NOMO-1 treated with DMSO at 0.1 percent for 48 hours (cell line): ENCODE results near the gene RBM6.

ENCODE experiments used
- DNase-seq: peaks from one replicate; lab custom pipeline; 2025; ENCODE audit not compliant: unreplicated experiment; lab: John Stamatoyannopoulos, UW

The RBM6 gene

DNA sequence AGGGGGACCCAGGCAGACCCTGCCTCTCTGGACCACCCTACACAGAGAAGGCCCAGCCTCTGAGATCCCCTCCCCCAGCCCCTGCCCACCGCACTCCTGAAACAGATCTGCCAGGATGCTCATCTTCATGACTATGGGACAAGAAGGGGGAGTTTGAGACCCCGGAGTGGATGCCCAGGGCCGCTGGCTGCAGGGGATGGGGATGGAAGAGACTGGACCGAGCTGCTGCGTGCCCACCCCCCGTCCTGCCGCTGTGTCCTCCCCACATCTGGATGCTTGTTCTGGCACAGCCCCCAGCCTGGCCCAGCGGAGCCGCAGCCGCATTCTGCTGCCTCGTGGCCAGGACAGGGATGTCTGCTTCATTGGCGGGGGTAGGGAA, 184.8 kb downstream of the RBM6 start:
- no peak for DNase-seq

- DNase-seq, result no peak
Measured at GRCh38 chr3:50125541-50126286, 185.8 kb downstream of the RBM6 start.

DNA sequence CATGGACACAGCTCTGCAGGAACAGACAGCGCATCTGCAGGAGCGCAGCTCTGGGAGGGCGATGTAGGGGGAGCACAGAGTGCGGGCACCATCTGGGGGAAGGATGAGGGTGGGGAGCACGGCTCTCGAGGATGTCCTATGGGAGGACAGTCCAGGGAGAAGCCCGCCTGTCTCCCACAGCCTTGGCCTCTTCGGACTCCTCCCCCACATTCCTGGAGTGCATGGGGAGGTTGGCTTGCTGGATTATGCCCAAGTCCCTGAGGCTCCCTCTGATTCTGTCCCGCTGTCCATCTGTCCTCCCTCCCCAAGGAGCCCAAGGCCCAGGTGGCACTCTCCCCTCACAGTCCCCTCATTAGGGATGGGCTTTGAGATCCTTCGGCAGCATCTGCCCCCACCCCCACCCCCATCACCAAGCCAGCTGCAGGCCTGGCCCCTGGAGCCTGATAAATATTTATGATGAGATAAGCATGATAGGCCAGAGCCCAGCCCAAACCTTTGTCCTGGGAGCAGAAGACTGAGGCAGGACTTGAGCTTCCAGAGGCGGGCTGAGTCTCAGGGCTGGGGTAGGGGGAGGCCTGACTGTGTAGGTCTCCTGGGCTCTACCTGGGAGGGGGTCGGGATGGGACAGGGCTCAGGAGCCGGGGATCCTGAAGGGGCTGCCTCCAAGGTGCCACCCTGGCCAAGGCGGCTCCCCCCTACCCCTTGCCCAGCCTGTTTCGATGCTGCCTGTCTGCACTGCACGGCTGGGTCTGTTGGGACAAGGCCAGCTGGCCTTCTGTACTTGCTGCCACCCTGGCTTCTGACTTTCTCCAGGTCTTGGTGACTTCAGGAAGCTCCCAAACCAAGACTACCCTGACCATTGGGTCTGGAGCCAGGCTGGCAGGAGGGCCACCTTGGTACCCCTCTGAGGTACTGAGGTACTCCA, 186.6 kb downstream of the RBM6 start:
- DNase-seq, result no peak
